SK-N-MC (cell line): ENCODE measurements around the gene BANP.
"Not testable (repeated sequence)": the region's sequence is repeated elsewhere in the genome, so short reads cannot be mapped to it uniquely, and the experiment has no call there.

Experiments
- DNase-seq: peaks from one replicate; pipeline ENCODE4 v3.0.0-alpha.2; 2011; ENCODE audit warnings: low read depth, low spot score
- H3K27ac ChIP-seq: fragments of 200-600 bp; sonication (generic); 2 replicates; pipeline ENCODE4 v1.5.1; 2016; ENCODE audit warnings: mixed run types
- H3K36me3 ChIP-seq: fragments of 200-600 bp; sonication (generic); 2 replicates; pipeline ENCODE4 v1.6.1; 2017; ENCODE audit warnings: antibody characterized with exemption, low read length, mixed read lengths; ENCODE audit not compliant: insufficient read depth
- H3K4me3 ChIP-seq: fragments of 200-600 bp; sonication (generic); 2 replicates; pipeline ENCODE4 v1.5.1; 2016
- H3K9ac ChIP-seq: fragments of 200-600 bp; sonication (generic); 2 replicates; pipeline ENCODE4 v1.8.0; 2017; ENCODE audit warnings: mixed run types, mixed read lengths; ENCODE audit not compliant: insufficient read length
- H3K9me3 ChIP-seq: fragments of 200-600 bp; sonication (generic); 2 replicates; pipeline ENCODE4 v1.6.1; 2017; ENCODE audit warnings: low read depth, mild to moderate bottlenecking, antibody characterized with exemption, low read length, moderate library complexity, mixed read lengths
- EZH2 ChIP-seq: fragments of 200-600 bp; sonication (generic); IDR thresholded peaks from one replicate; pipeline ENCODE4 v1.6.1; 2017; ENCODE audit warnings: antibody characterized with exemption
- FOXP2 ChIP-seq: optimal IDR thresholded peaks from 2 replicates; pipeline ENCODE3; 2011; ENCODE audit warnings: mild to moderate bottlenecking, moderate library complexity; ENCODE audit not compliant: insufficient read depth; ENCODE audit errors: extremely low read length, control extremely low read depth
- POLR2AphosphoS5 ChIP-seq: IDR thresholded peaks from 2 replicates; pipeline ENCODE4 v1.6.1; 2012; ENCODE audit warnings: mild to moderate bottlenecking, low read depth, low read length, borderline replicate concordance

Gene BANP, protein sequence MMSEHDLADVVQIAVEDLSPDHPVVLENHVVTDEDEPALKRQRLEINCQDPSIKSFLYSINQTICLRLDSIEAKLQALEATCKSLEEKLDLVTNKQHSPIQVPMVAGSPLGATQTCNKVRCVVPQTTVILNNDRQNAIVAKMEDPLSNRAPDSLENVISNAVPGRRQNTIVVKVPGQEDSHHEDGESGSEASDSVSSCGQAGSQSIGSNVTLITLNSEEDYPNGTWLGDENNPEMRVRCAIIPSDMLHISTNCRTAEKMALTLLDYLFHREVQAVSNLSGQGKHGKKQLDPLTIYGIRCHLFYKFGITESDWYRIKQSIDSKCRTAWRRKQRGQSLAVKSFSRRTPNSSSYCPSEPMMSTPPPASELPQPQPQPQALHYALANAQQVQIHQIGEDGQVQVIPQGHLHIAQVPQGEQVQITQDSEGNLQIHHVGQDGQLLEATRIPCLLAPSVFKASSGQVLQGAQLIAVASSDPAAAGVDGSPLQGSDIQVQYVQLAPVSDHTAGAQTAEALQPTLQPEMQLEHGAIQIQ

DNA sequence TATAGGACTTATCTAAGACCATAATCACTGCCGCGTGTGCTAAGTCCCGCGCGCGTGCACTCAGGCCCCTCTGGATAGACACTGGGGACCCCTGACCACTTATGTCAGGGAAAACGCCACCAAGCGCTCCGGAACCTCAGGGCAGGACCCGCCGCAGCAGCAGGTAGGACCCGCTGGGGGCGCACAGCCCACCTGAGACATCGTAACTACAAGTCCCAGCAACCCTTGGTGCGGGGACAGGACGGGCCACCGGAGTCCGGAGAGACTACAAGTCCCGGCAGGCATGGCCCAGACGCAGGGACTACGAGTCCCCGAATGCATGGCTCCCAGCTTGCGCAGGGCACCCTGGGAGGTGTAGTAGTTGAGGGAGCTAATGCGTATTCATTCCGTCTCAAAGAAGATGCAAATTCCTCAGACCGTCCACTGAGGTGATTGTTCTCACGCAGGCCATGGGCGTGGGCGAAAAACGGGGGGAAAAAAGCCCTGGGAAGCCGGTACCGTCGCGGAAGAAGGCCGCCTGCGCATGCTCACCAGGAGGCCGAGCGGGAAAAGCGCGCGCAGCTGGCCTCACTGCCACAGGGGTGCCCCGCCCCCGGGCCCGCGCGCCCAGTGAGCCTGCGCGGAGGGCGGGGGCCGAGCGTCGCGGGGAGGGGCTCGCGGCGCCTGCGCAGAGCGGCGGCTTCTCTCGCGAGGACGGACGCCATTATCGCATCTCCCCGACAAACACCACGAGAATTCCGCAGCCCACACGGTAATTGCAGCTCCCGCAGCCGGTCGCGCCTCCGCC is at the start of gene BANP:
Gene BANP (plus strand): TSS at position 670 of the 787 bp plus-strand sequence. CDS start 23,682 bp downstream, outside the sequence.
- peak; percentile 79 for DNase-seq
- peak within 1 kb of the TSS; percentile 78 for H3K4me3 ChIP-seq
- H3K9me3 ChIP-seq: no peaks in the 10 kb centered on the region
- H3K9ac ChIP-seq: peak within 1 kb of the TSS; percentile 93
- TF ChIP-seq EZH2 (no peak), FOXP2 (peak; percentile 43), POLR2AphosphoS5 (peak; percentile 53)
- peak within 1 kb of the TSS; percentile 95 for H3K27ac ChIP-seq
- peaks cover 6% of the 10 kb centered on the region; the same call in 1 of the 2 replicates for H3K36me3 ChIP-seq

DNA sequence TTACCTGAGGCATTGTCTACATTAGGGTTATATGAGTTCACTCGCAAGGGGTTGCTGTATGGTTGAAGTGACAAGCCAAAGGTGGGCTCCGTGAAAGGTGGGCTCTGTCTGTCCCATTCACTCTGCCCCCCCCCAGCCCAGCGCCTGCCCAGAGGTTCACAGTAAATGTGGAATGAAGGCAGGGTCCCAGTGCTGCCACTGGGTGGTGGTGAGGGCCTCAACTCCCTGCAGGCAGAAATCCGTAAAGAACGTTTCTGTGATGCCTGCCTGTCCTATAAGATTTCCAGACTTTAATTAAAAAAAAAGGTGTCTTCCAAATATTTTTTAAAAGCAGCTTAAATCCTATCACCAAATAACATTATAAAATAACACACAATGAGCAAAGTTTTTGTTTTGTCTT is 46.3 kb upstream of the BANP start:
- not testable (repeated sequence) for DNase-seq, H3K9me3 ChIP-seq, H3K27ac ChIP-seq, H3K4me3 ChIP-seq, H3K36me3 ChIP-seq, H3K9ac ChIP-seq

DNA sequence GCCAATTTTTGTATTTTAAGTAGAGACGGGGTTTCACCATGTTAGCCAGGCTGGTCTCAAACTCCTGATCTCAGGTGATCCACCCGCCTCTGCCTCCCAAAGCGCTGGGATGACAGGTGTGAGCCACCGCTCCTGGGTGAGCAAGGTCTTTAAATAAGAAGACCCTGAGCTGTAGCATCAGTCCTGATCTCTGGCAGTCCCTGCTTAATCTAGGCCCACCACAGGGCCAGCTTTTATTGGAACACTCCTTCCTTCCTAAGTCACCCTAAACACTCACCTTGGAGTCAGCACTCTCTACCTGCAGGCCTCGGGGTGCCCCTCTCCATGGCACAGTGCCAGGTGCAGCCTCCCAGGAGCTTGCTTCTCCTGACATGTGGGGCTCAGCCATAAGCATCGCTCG is 45.7 kb upstream of the BANP start:
- not testable (repeated sequence) for H3K27ac ChIP-seq, DNase-seq, H3K9ac ChIP-seq, H3K36me3 ChIP-seq, H3K9me3 ChIP-seq, H3K4me3 ChIP-seq

DNA sequence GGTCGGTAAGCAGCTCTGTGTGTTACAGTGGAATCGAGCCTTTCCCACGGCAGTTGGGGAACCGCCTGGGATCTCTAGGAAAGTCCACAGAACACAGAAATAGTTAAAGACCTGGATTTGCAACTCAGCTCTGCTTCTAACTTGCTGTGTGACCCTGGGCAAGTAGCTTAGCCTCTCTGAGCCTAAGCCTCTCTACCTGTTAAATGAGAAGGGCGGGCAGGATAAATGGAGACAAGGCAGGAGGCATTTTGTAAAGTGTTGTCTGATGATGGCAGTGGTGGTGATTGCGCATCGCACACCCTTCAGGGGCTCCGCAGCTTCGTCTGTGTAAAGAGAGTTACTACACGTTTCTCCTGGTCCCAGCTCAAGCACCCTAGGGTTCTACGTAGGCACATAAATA is 43.1 kb upstream of the BANP start:
- H3K9me3 ChIP-seq, H3K27ac ChIP-seq, H3K9ac ChIP-seq, H3K4me3 ChIP-seq, H3K36me3 ChIP-seq, DNase-seq: not testable (repeated sequence)

DNA sequence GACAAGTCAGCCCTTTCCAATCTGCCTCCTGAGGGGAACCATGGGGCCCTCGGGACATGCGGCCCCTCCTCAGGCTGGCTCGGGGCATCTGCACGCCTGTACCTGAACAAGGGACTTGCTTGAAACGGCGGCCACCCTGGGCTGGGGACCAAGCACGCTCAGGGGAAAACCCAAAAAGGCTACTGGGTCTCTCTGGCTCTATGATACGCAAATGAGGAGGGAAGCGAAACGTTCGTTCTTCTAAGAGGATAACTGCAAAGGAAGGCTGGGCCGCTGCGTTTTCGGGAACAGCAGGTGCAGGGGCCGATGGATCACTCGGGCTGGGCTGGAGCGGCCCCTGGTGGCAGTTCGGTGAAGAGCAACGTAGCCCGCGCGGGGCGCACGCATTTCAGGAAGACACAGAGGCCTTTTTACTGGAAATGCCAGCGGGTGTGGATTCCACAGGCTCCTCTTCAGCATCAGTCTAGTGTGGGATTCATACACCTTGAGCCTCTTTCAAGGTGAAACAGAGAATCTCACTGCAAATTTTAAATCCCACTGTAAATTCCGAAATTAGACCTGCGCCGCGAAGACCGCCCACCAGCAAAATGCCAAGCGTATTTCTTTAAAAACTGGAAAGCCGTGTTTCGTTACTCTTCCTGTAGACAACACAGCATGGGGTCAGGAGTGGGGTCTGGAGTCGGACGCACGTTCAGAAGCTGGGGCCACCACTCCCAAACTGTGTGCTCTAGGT is 41.9 kb upstream of the BANP start:
- not testable (repeated sequence) for H3K4me3 ChIP-seq, H3K27ac ChIP-seq, DNase-seq, H3K9me3 ChIP-seq, H3K36me3 ChIP-seq, H3K9ac ChIP-seq

DNA sequence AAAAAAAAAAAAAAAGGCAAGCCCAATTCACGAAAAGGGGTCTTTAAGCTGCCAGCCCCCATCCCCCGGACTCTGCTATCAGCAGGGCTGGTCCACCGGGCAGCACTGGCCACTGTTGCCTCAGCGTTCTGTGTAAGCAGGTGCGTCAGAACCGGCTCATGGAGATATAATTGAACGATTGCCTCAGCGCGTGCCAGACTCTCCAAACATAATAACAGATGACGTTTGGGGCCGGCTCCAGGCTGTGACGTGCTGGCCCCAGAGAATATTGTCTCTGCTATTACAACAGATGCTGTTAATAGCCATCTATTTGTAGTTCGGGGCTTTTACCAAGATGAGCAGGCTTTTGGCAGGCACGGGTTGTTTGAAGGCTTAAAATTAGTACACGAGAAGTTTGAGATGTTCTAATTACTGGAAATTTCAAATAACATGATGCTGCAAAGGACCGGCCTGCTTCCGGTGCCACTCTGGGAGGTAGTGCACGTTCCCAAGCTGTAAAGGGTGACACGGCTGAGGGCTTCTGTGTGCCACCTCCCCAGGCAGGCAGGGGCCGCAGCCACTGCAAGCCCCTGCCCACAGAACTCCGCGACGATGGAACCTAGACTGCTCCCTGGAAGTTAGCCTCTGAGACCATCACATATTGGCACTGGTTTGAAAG is 40.0 kb upstream of the BANP start:
- H3K36me3 ChIP-seq, H3K27ac ChIP-seq, H3K9ac ChIP-seq, H3K9me3 ChIP-seq, DNase-seq, H3K4me3 ChIP-seq: not testable (repeated sequence)

DNA sequence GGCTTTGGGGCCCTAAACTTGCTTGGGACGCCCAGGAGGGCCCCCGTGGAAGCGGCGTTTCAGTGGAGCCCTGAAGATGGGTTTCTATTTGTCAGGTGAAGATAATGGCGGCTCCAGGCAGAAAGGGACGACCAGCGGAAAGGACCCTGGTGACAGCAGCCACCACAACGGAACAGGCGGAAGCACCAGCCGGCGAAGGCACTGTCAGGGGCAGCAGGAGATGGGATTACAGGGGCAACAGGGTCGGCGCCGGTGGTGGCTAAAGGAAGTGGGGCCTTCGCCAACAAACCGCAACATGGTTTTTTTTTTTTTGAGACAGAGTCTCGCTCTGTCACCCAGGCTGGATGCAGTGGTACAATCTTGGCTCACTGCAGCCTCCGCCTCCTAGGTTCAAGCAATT is 38.5 kb upstream of the BANP start:
- not testable (repeated sequence) for DNase-seq, H3K27ac ChIP-seq, H3K36me3 ChIP-seq, H3K4me3 ChIP-seq, H3K9me3 ChIP-seq, H3K9ac ChIP-seq

DNA sequence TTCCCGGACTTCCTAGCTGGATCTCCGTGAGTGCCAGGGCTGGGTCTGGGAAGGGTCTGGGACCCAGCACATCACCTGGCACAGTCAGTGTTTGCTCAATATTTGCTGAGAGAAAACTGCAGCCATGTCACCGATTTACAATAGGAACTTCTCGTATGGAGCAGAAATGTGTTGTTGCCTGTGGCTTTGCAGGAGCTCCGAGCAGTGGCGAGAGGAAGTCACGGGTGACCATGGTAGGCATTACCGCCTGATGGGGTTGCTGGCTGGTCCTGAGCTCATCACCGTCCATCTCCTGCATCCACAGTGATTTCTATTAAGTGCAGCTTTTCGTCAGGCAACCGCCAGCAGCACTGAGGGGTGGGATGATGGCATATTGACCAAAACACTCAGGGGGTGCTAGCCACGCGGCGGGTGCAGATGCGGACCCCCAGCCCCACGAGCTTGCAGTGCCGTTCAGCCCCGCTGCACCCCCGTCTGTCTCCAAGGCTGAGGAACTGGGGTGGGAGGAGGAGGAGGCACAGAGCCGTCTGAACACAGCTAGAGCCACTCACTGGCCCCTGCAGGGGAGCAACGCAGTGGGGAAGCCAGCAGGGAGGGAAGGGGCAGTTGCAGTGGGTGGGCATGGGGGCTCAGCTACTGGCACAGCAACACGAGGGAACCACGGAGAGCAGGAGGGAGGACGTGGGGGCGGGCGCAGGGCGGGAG is 37.1 kb upstream of the BANP start:
- H3K27ac ChIP-seq, H3K9ac ChIP-seq, DNase-seq, H3K9me3 ChIP-seq, H3K4me3 ChIP-seq, H3K36me3 ChIP-seq: not testable (repeated sequence)
